ENCODE measurements around the gene CCDC60.

CCDC60 gene

DNA sequence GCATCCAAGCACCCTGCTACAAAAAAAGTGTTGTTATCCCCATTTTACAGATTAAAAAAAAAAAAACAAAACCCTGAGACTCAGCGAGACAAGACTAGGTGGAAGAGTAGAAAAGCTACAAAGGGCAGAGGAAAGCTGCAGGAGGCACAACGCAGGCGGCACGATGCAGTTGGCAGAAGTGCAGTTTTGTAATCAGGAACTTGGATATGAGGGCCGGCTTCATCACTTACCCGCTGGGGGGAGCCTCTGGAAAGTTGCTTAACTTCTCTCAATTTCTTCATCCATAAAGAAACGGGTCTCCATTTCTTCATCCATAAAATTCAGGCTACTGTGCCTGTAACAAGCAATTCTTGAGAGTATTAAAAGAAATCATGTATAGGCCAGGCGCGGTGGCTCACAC is 33.1 kb upstream of the CCDC60 start:
- H3K27ac ChIP-seq = no peak overlapping the region
- TF ChIP-seq CTCF (IDR thresholded peaks at IDR 0.05) = no peak
- no peak for DNase-seq (ENCODE audit: low spot score)
- H3K4me3 ChIP-seq = no peak overlapping the region

- TF ChIP-seq CTCF (IDR thresholded peaks at IDR 0.05) = no peak
- no peak overlapping the region for H3K27ac ChIP-seq
- no peak overlapping the region for H3K4me3 ChIP-seq
- no peak for DNase-seq (ENCODE audit: low spot score)
These were observed 32.0 kb upstream of the CCDC60 start for GRCh38 chr12:119302451-119303080.

DNA sequence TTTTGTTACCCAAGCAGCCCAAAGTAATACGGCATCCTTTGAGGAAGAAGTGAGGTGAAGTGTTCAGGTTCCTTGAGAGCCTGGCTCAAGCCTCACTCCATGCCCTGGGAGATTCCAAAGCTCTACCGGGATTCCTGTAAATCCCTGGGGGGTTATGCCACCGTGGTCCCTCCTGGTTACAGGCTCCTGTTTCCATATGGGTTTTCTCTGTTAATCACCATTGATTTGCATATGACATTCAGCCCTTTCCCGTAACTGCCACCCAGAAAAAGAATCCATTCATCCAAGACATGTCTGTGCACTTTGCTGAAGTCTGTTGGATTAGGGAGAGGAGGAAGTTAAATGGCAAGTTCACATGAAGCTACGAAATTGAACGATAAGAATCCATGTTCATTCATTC is 27.9 kb upstream of the CCDC60 start:
- H3K4me3 ChIP-seq = no peak overlapping the region

DNA sequence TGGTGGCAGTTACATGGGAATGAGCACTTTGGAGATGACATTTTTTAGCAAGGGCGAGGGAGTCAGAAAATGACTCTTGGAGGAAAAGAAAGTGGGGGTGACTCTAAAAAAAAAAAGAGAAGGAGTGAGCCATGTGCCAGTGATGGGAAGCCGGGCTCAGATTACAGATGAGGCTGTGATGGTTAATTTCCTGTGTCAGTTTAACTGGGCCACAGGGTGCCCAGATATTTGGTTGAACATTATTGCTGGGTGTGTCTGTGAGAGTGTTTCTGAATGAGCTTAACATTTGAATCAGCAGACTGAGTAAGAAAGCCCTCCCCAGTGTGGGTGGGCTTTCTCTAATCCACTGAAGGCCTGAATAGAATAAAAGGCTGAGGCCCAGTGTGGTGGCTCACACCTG is 26.8 kb upstream of the CCDC60 start:
- Histone ChIP-seq H3K27ac (no peak overlapping the region), H3K4me3 (no peak overlapping the region)
- DNase-seq (ENCODE audit: low spot score) = no peak
- TF ChIP-seq CTCF (IDR thresholded peaks at IDR 0.05) = no peak

More for the DNA sequence above, 27.9 kb upstream of the CCDC60 start:
- TF ChIP-seq CTCF (IDR thresholded peaks at IDR 0.05) = no peak
- DNase-seq (ENCODE audit: low spot score) = no peak
- H3K27ac ChIP-seq = no peak overlapping the region

- no peak overlapping the region for H3K27ac ChIP-seq
- no peak overlapping the region for H3K4me3 ChIP-seq
- DNase-seq (ENCODE audit: low spot score) = no peak
- TF ChIP-seq CTCF (IDR thresholded peaks at IDR 0.05) = no peak
These were observed 25.6 kb upstream of the CCDC60 start for GRCh38 chr12:119308708-119309456.

DNA sequence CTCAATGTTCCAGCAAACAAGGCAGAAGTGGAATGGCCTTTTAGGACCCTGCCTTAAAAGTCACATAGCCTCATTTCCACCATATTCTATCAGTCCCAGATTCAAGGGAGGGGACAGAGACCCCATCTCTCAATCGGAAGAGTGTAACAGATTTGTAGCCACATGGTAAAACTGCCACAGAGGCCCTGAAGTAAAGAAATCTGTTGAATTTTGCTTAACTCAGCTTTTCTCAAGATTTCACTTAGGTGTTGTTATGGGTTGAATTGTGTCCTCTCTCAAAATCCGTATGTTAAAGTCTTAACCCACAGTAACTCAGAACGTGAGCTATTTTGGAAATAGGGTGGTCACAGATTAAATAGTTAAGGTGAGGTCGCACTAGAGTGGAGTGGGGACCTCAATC is 22.7 kb upstream of the CCDC60 start:
- no peak for TF ChIP-seq CTCF (IDR thresholded peaks at IDR 0.05)
- H3K27ac ChIP-seq = no peak overlapping the region
- no peak overlapping the region for H3K4me3 ChIP-seq
- DNase-seq (ENCODE audit: low spot score) = no peak

DNA sequence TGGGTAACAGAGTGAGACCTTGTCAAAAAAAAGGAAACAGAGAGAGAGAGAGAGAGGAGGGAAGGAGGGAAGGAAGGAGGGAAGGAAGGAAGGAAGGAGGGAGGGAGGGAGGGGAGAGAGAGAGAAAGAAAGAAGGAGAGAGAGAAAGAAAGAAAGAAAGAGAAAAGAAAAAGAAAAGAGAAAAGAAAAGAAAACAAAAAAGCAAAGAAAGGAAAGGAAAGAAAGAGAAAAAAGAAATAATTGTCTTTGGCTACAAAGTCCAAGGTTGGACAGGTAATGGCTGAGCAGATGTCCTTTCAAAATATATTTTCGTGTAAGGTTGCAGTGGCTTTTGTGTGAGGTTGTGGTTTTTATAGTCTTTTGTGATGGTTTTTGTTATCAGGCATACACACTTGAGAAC is 21.6 kb upstream of the CCDC60 start:
- Histone ChIP-seq H3K27ac (no peak overlapping the region), H3K4me3 (no peak overlapping the region)
- no peak for TF ChIP-seq CTCF (IDR thresholded peaks at IDR 0.05)
- no peak for DNase-seq (ENCODE audit: low spot score)

All from coronary artery (tissue), 2 donors.